ENCODE results near the gene IPO13. TPM values are rescaled to one million over a fixed set of nuclear protein-coding genes. Genes with fewer than 3 reads are reported as not detected.

Gene IPO13
- total RNA-seq, 1 donor from 2014 or later = 6.2 TPM

DNA sequence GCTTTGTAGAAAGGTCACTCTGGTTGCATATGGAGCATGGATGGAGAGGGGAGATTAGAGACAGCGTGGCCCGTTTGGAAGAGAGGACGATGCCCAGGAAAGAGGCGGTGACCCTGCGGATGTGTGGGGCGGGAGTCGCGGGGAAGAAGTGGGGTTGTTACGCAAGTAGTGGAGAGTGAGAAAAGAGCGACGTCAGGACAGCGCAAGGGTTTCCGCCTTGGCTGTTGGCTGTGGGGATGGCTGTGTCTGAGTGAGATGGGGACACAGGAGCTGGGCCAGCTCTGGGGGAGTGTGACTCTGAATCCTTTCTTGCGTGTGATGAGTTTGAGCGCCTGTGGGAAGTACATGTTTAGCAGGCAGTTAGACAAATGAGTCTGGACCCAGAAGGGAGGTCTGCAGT lies 36.1 kb downstream of the IPO13 start:
- intact Hi-C loops (cut with DNase I) = no loop called here
- peaks cover 0 to 7% of the 10 kb centered on the region in 2 donors for H3K4me1 ChIP-seq
- TF ChIP-seq, protein P1, sequence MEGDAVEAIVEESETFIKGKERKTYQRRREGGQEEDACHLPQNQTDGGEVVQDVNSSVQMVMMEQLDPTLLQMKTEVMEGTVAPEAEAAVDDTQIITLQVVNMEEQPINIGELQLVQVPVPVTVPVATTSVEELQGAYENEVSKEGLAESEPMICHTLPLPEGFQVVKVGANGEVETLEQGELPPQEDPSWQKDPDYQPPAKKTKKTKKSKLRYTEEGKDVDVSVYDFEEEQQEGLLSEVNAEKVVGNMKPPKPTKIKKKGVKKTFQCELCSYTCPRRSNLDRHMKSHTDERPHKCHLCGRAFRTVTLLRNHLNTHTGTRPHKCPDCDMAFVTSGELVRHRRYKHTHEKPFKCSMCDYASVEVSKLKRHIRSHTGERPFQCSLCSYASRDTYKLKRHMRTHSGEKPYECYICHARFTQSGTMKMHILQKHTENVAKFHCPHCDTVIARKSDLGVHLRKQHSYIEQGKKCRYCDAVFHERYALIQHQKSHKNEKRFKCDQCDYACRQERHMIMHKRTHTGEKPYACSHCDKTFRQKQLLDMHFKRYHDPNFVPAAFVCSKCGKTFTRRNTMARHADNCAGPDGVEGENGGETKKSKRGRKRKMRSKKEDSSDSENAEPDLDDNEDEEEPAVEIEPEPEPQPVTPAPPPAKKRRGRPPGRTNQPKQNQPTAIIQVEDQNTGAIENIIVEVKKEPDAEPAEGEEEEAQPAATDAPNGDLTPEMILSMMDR (IDR thresholded peaks at IDR 0.05) = no peak
- no peaks in the 10 kb centered on the region for H3K9me3 ChIP-seq
- no peak overlapping the region for H3K4me3 ChIP-seq
- no peak for DNase-seq (ENCODE audit: low spot score in 2 of 2)
- peaks cover 0 to 3% of the 10 kb centered on the region in 2 donors for H3K36me3 ChIP-seq
- H3K27ac ChIP-seq = no peak overlapping the region
- H3K27me3 ChIP-seq = no peaks in the 10 kb centered on the region

DNA sequence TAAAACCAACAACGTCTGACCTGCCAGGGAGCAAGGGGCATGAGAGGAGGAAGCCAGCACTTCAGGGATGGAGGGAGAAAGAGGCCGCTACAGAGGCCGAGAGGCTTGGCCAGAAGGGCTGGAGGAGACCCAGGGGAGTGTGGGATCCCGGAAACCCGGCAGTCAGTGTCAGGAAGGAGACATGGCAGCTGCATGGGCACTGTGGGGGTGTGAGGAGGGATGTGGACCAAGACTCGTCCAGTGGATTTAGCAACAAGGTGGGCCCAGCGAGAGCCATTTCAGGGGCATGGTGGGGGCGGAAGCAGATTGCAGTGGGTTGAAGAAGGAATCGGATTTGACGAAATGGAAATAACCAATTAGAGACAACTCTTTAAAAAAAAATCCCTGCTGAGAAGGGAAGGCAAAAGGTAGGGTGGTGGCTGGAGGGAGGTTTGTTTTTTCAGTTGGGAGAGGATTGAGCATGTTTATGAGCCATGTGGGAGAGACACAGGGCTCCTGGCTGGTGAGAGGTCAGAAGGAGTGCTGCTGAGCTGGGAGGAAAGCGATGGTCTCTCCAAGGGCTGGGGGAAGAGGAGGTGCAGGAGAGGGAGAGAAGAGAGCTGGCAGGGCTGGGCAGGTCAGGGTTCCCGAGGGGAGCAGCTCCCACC lies 36.6 kb downstream of the IPO13 start:
- intact Hi-C loops (cut with DNase I) = no loop called here
- H3K36me3 ChIP-seq = no peaks in the 10 kb centered on the region
- H3K4me3 ChIP-seq = no peak overlapping the region
- peaks cover 0 to 4% of the 10 kb centered on the region in 2 donors for H3K4me1 ChIP-seq
- TF ChIP-seq, protein P1 (IDR thresholded peaks at IDR 0.05) = no peak
- DNase-seq (ENCODE audit: low spot score in 2 of 2) = no peak
- H3K9me3 ChIP-seq = no peaks in the 10 kb centered on the region
- H3K27ac ChIP-seq = no peak overlapping the region
- H3K27me3 ChIP-seq = no peaks in the 10 kb centered on the region

DNA sequence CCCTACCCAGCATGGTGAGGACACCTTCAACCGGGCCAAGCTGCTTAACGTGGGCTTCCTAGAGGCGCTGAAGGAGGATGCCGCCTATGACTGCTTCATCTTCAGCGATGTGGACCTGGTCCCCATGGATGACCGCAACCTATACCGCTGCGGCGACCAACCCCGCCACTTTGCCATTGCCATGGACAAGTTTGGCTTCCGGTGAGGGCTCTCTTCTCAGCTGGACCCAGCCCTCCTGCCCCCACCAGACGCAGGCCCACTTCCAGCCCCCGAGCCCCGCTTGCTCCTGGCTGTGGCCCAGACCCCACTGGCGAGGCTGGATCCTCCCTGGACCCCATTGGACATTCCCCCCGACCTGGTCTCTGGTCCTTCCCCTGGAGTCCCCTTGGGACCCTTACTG lies 38.1 kb downstream of the IPO13 start:
- no peak for DNase-seq (ENCODE audit: low spot score in 2 of 2)
- Histone ChIP-seq H3K4me1 (no peaks in the 10 kb centered on the region), H3K27ac (no peak overlapping the region), H3K36me3 (no peaks in the 10 kb centered on the region), H3K4me3 (no peak overlapping the region), H3K27me3 (no peaks in the 10 kb centered on the region), H3K9me3 (no peaks in the 10 kb centered on the region)
- TF ChIP-seq, protein P1 (IDR thresholded peaks at IDR 0.05) = no peak
- intact Hi-C loops (cut with DNase I) = no loop called here

DNA sequence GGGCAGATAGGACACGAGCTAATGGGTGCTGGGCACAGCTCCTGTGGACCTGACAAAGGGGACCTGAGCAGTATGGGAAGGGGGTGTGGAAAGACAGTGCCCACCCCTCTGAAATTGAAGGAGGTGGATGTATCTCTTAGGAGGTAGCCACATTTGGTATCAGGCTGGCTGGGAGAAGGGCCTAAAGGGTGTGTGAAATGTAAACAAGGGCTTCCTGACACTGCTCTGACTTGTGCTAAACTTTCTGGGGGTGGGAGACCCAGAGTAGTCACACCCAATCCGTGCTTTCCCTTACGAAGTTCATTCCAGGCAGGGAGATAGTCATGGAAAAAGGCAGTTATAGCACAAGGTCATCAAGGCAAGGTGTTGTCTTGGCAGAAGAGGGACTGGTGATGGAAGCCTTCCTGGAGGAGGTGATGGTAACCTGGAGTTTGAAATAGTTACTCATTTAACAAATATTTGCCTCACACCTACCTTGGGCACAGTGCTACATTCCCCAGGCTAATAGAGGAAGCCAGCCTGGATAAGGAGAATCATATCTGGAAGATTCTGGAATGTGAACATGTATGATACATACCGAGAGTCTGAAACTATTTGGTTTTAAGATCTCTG lies 39.3 kb downstream of the IPO13 start:
- no peaks in the 10 kb centered on the region for H3K27me3 ChIP-seq
- H3K4me1 ChIP-seq = peaks cover 6 to 7% of the 10 kb centered on the region in 2 donors
- no peak for DNase-seq (ENCODE audit: low spot score in 2 of 2)
- H3K9me3 ChIP-seq = no peaks in the 10 kb centered on the region
- no peak overlapping the region for H3K27ac ChIP-seq
- TF ChIP-seq, protein P1 (IDR thresholded peaks at IDR 0.05) = no peak
- intact Hi-C loops (cut with DNase I) = no loop called here
- no peak overlapping the region for H3K4me3 ChIP-seq
- no peaks in the 10 kb centered on the region for H3K36me3 ChIP-seq

DNA sequence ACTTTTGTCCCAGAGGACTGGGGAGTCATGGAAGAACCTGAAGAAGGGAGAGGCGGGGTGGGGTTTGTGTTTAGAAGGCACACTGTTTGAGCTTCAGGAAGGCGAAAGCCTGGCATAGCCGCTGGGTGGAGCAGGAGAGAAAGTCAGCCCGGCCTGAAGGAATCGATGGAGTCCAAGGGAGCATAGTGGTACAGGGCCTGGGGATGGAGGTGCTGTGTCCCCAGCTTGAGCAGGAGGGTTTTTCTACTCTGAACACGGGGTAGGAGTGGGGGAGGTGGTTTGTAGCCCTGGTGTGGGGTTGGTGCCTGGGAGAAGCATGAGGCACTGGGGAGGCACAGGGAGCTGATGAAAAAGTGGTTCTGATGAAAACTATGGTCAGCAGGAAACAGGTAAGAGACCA lies 40.0 kb downstream of the IPO13 start:
- Histone ChIP-seq H3K36me3 (no peaks in the 10 kb centered on the region), H3K27ac (no peak overlapping the region), H3K27me3 (no peaks in the 10 kb centered on the region), H3K4me1 (peaks cover 6 to 8% of the 10 kb centered on the region in 2 donors), H3K4me3 (no peak overlapping the region), H3K9me3 (no peaks in the 10 kb centered on the region)
- intact Hi-C loops (cut with DNase I) = no loop called here
- TF ChIP-seq, protein P1 (IDR thresholded peaks at IDR 0.05) = no peak
- no peak for DNase-seq (ENCODE audit: low spot score in 2 of 2)

All from ascending aorta (tissue), 2 donors.